Osteocyte (in vitro differentiated cells): ENCODE results near the gene TAF4. TPM values are rescaled to one million over a fixed set of nuclear protein-coding genes. Genes with fewer than 3 reads are reported as not detected.
A peak's percentile ranks its signal among the peaks of the same experiment; 100 is the strongest.

ENCODE experiments used
- DNase-seq: peaks from one replicate; pipeline ENCODE4 v3.0.0; 2021; ENCODE audit warnings: mixed read lengths; ENCODE audit not compliant: unreplicated experiment; ENCODE audit errors: extremely low spot score
- H3K27ac Mint-ChIP-seq: one replicate; pipeline ENCODE4 v1.8.0; 2021; ENCODE audit warnings: mild to moderate bottlenecking, mixed read lengths; ENCODE audit not compliant: unreplicated experiment
- H3K27me3 Mint-ChIP-seq: one replicate; pipeline ENCODE4 v1.8.0; 2021; ENCODE audit warnings: mixed read lengths; ENCODE audit not compliant: unreplicated experiment
- H3K36me3 Mint-ChIP-seq: one replicate; pipeline ENCODE4 v1.8.0; 2021; ENCODE audit warnings: mixed read lengths; ENCODE audit not compliant: unreplicated experiment
- H3K4me1 Mint-ChIP-seq: one replicate; pipeline ENCODE4 v1.8.0; 2021; ENCODE audit warnings: mixed read lengths; ENCODE audit not compliant: unreplicated experiment
- H3K4me3 Mint-ChIP-seq: one replicate; pipeline ENCODE4 v1.8.0; 2021; ENCODE audit warnings: mild to moderate bottlenecking, moderate library complexity, mixed read lengths; ENCODE audit not compliant: unreplicated experiment
- H3K9me3 Mint-ChIP-seq: one replicate; pipeline ENCODE4 v1.8.0; 2021; ENCODE audit warnings: mixed read lengths; ENCODE audit not compliant: unreplicated experiment
- total RNA-seq: library from RNA; stranded (reverse); gene quantifications from 2 replicates; pipeline ENCODE4 v1.2.1, GENCODE V29; 2021
- TF ChIP-seq, protein P1 (sequence below): fragments of 200-600 bp; sonication (generic); IDR thresholded peaks from 2 replicates; pipeline ENCODE4 v1.5.0; 2021; ENCODE audit warnings: antibody characterized with exemption, mild to moderate bottlenecking, moderate library complexity

Gene TAF4
- total RNA-seq, 1 donor from 2014 or later: 22.8 TPM

DNA sequence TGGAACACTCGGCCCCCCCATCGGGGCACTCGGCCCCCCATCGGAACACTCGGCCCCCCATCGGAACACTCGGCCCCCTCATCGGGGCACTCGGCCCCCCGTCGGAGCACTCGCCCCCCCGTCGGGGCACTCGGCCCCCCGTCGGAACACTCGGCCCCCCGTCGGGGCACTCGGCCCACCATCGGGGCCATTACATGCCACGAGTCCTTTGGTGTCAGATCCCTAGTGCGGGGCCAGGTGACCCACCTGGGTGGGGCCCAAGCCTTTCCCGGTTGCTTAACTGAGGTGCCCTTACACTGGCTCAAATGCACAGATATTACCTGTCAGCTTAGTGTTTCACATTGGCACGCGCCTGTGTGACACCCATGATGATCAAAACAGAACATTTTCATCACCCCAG, 95.9 kb downstream of the TAF4 start:
- no peaks in the 10 kb centered on the region for H3K27me3 Mint-ChIP-seq
- TF ChIP-seq, protein P1, sequence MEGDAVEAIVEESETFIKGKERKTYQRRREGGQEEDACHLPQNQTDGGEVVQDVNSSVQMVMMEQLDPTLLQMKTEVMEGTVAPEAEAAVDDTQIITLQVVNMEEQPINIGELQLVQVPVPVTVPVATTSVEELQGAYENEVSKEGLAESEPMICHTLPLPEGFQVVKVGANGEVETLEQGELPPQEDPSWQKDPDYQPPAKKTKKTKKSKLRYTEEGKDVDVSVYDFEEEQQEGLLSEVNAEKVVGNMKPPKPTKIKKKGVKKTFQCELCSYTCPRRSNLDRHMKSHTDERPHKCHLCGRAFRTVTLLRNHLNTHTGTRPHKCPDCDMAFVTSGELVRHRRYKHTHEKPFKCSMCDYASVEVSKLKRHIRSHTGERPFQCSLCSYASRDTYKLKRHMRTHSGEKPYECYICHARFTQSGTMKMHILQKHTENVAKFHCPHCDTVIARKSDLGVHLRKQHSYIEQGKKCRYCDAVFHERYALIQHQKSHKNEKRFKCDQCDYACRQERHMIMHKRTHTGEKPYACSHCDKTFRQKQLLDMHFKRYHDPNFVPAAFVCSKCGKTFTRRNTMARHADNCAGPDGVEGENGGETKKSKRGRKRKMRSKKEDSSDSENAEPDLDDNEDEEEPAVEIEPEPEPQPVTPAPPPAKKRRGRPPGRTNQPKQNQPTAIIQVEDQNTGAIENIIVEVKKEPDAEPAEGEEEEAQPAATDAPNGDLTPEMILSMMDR: no peak

DNA sequence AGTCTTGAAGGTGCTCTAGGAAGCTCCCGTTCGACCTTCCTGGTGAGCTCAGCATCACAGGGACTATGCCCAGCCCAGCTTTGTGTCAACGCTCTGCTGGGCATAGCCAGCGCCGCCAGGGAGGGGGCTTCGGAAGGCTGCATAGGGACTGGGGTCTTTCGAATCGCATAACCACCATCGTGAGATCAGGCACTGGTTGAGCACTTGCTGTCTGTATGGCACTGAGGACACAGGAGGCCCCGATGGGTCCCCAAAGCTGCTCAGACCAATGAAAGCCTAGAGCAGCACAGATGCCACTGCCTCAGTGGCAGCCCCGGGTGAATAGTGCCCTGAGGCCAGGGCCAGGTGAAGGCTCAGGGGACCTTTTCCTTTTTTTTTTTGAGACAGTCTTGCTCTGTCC, 96.7 kb downstream of the TAF4 start:
- Mint-ChIP-seq H3K4me1 (no peaks in the 10 kb centered on the region), H3K9me3 (no peaks in the 10 kb centered on the region), H3K36me3 (peaks cover 17% of the 10 kb centered on the region), H3K4me3 (no peak overlapping the region), H3K27ac (no peak overlapping the region), H3K27me3 (no peaks in the 10 kb centered on the region)
- DNase-seq: no peak
- TF ChIP-seq, protein P1: no peak

More for the DNA sequence above, 95.9 kb downstream of the TAF4 start:
- Mint-ChIP-seq H3K27ac (no peak overlapping the region), H3K36me3 (peaks cover 21% of the 10 kb centered on the region), H3K4me3 (no peak overlapping the region), H3K4me1 (no peaks in the 10 kb centered on the region), H3K9me3 (no peaks in the 10 kb centered on the region)
- DNase-seq: no peak

DNA sequence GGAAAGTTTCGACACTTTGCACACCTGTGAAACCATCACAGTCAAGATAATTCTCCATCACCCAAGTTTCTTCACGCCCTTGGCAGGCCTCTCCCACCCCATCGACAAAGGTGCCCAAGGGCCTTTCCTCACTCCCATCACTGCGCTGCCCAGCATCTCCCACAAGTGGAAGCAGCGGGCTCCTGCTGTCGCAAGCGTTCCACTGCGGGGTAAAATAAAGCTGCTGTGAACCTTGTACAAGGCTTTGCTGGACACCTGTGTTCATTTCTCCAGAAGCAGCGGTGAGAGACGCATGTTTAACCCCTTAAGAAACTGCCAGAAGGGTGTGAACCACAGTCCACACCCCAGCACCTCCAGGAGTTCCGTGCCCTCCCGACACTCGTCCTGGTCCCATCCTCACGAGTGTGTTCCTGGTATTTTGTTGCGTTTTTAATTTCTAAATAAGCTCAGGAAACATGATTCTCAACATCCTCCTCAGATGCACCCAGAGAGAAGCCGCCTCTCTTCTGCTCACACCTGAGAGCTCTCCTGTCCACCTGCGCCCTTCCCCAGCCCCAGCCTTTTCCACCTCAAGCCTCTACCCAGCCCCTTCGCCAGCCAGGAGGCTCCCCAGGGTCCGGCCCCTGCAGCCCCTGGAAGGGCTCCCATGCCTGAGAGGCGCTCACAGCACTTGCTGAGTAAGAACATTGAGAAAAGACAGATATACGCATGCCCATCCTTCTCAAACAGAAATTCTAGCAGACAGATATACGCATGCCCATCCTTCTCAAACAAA, 97.5 kb downstream of the TAF4 start:
- Mint-ChIP-seq H3K4me3 (no peak overlapping the region), H3K36me3 (peaks cover 13% of the 10 kb centered on the region), H3K27me3 (no peaks in the 10 kb centered on the region), H3K27ac (no peak overlapping the region), H3K4me1 (no peaks in the 10 kb centered on the region), H3K9me3 (no peaks in the 10 kb centered on the region)
- DNase-seq: no peak
- TF ChIP-seq, protein P1: no peak

DNA sequence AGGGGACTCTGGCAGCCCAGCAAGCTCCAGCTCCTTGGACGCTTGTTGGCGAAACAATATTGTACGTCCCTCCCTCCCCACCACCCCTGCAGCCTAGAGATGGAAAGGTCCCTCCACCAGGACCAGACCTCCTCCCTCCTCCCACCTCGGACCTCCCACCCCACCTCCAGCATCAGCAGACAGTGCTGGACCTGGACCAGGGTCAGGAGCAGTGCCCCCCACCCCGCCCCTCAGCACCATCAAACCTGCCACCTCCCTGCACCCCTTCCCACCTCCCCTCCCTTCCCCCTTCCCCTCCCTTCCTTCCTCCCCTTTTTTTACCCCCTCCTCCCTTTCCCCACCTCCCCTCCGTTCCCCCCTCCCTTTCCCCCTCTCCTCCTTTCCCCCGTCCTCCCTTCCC, 98.4 kb downstream of the TAF4 start:
- Mint-ChIP-seq H3K27ac (no peak overlapping the region), H3K4me1 (no peaks in the 10 kb centered on the region), H3K4me3 (no peak overlapping the region), H3K27me3 (no peaks in the 10 kb centered on the region), H3K36me3 (peaks cover 3% of the 10 kb centered on the region), H3K9me3 (no peaks in the 10 kb centered on the region)
- DNase-seq: peak; percentile 56
- TF ChIP-seq, protein P1: no peak

DNA sequence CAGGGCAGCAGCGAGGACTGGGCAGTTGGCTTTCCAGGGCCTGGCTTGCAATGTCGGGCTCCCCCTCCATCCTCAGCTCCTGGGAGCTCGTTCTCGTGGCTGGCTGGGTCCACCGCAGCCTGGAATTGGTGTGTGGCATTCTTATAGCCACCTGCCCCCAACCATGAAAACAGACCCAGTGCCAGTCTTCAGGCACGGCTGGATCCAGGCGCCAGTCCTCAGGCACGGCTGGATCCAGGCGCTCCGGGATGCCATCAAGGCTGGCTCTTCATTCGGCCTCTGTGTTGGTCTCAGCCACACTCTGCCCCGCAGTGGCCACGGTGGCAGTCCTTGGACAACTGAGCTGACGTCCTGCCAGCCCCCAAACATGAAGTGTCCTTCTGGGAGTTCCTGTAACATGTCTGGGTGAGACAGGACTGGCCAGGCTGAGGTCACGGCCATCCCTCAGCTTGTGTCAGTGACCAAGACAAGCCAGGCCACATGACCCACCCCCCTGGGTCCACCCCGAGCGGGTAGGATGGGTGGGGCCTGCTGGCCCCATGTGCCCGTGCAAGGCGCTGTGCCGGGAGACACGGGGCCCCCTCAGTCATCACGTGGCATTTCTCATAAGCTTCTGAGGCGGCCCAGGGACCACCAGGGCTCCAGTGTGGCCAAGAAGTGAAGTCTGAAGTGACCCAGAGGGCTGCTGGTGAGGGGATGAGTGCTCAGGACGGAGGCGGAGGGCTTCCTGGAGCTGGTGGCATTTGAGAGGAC, 99.0 kb downstream of the TAF4 start:
- no peaks in the 10 kb centered on the region for H3K36me3 Mint-ChIP-seq
- no peak overlapping the region for H3K27ac Mint-ChIP-seq
- TF ChIP-seq, protein P1: no peak
- H3K9me3 Mint-ChIP-seq: no peaks in the 10 kb centered on the region
- H3K27me3 Mint-ChIP-seq: no peaks in the 10 kb centered on the region
- DNase-seq: peak; percentile 74
- no peaks in the 10 kb centered on the region for H3K4me1 Mint-ChIP-seq
- H3K4me3 Mint-ChIP-seq: no peak overlapping the region
